ENCODE data around the gene KIF3A. TPM values are rescaled to one million over a fixed set of nuclear protein-coding genes. Genes with fewer than 3 reads are reported as not detected.

Gene KIF3A
- total and polyA plus RNA-seq, 4 donors: 3.1 to 16.5 (median 9.2) TPM

GRCh38 chr5:132771503-132771998 lies 34.2 kb upstream of the KIF3A start:
- WGBS, 2 donors: 58 to 66% methylated on average over 8 of the region's 8 CpGs
- Histone ChIP-seq H3K9me3 (ENCODE audit: control insufficient read depth in 4 of 4, insufficient read depth in 3 of 4, low read length in 3 of 4) (no peaks in the 10 kb centered on the region), H3K36me3 (ENCODE audit: control insufficient read depth in 4 of 4, insufficient read depth in 4 of 4, low read length in 4 of 4) (no peaks in the 10 kb centered on the region), H3K9ac (ENCODE audit: insufficient read depth in 1 of 2, low read length in 2 of 2) (no peak overlapping the region), H3K27ac (ENCODE audit: low read depth in 1 of 2, low read length in 1 of 2) (peak overlapping the region; percentile 15 to 65), H3K4me1 (ENCODE audit: control insufficient read depth in 5 of 5, insufficient read depth in 5 of 5, low read length in 5 of 5) (peaks cover 16 to 43% (median 24%) of the 10 kb centered on the region in 5 donors), H3K4me3 (no peak overlapping the region), H3K27me3 (ENCODE audit: control insufficient read depth in 3 of 3, insufficient read depth in 3 of 3, low read length in 2 of 3) (no peaks in the 10 kb centered on the region)
- ATAC-seq (ENCODE audit: insufficient read depth, low FRiP score) (no peak), DNase-seq (no peak)
- TF ChIP-seq CTCF (IDR thresholded peaks at IDR 0.05; ENCODE audit: control extremely low read depth, extremely low read depth): no peak

- Histone ChIP-seq H3K4me1 (ENCODE audit: control insufficient read depth in 5 of 5, insufficient read depth in 5 of 5, low read length in 5 of 5) (peaks cover 16 to 37% (median 23%) of the 10 kb centered on the region in 5 donors), H3K27me3 (ENCODE audit: control insufficient read depth in 3 of 3, insufficient read depth in 3 of 3, low read length in 2 of 3) (no peaks in the 10 kb centered on the region), H3K36me3 (ENCODE audit: control insufficient read depth in 4 of 4, insufficient read depth in 4 of 4, low read length in 4 of 4) (no peaks in the 10 kb centered on the region), H3K9ac (ENCODE audit: insufficient read depth in 1 of 2, low read length in 2 of 2) (no peak overlapping the region), H3K27ac (ENCODE audit: low read depth in 1 of 2, low read length in 1 of 2) (peak overlapping the region in 1 of 2 donors; percentile 37), H3K9me3 (ENCODE audit: control insufficient read depth in 4 of 4, insufficient read depth in 3 of 4, low read length in 3 of 4) (no peaks in the 10 kb centered on the region), H3K4me3 (no peak overlapping the region)
- TF ChIP-seq CTCF (IDR thresholded peaks at IDR 0.05; ENCODE audit: control extremely low read depth, extremely low read depth): no peak
- ATAC-seq (ENCODE audit: insufficient read depth, low FRiP score): no peak
- 66 to 76% methylated on average over 8 of the region's 8 CpGs for WGBS, 2 donors
- DNase-seq: peak in 1 of 3 donors; percentile 59
Observed at GRCh38 chr5:132770476-132771159, 33.3 kb upstream of the KIF3A start.

GRCh38 chr5:132768485-132768868 lies 31.1 kb upstream of the KIF3A start:
- TF ChIP-seq CTCF (IDR thresholded peaks at IDR 0.05; ENCODE audit: control extremely low read depth, extremely low read depth): no peak
- peaks cover 0 to 13% (median 8%) of the 10 kb centered on the region in 4 donors for H3K36me3 ChIP-seq (ENCODE audit: control insufficient read depth in 4 of 4, insufficient read depth in 4 of 4, low read length in 4 of 4)
- H3K4me3 ChIP-seq: no peak overlapping the region
- H3K27me3 ChIP-seq (ENCODE audit: control insufficient read depth in 3 of 3, insufficient read depth in 3 of 3, low read length in 2 of 3): no peaks in the 10 kb centered on the region
- H3K9ac ChIP-seq (ENCODE audit: insufficient read depth in 1 of 2, low read length in 2 of 2): no peak overlapping the region
- H3K4me1 ChIP-seq (ENCODE audit: control insufficient read depth in 5 of 5, insufficient read depth in 5 of 5, low read length in 5 of 5): peaks cover 14 to 27% (median 23%) of the 10 kb centered on the region in 5 donors
- WGBS, 2 donors: 97% methylated on average over 3 of the region's 3 CpGs
- ATAC-seq (ENCODE audit: insufficient read depth, low FRiP score) (no peak), DNase-seq (no peak)
- no peak overlapping the region for H3K27ac ChIP-seq (ENCODE audit: low read depth in 1 of 2, low read length in 1 of 2)
- H3K9me3 ChIP-seq (ENCODE audit: control insufficient read depth in 4 of 4, insufficient read depth in 3 of 4, low read length in 3 of 4): no peaks in the 10 kb centered on the region

Data from lung (tissue), 12 donors.